Measurements from ENCODE around the gene RAPH1. TPM values are rescaled to one million over a fixed set of nuclear protein-coding genes. Genes with fewer than 3 reads are reported as not detected.
"Not testable (repeated sequence)": the region's sequence is repeated elsewhere in the genome, so short reads cannot be mapped to it uniquely, and the experiment has no call there.

RAPH1 gene
- polyA plus RNA-seq, 4 donors: 12.3 to 17.7 (median 15.1) TPM

DNA sequence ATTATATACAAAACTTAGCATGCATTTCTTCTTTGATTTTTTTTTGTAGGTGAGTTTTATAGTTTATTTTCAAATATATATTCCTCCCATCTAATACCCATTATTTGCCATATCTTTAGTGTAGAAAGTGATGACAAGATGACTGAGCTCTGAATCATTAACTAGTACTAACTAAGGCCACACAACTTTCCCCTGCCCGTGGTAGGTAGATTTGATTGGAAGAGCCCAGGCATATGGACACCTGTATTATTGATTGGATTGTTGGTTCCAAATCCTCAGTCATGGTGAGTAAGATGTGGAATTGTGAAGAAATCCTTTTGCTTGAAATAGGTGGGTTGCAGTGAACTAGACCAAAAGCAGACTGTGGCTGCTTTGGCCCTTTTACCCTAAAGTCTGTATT, 152.1 kb downstream of the RAPH1 start:
- no peak for DNase-seq (ENCODE audit: low read depth in 4 of 4, low spot score in 2 of 4)

DNA sequence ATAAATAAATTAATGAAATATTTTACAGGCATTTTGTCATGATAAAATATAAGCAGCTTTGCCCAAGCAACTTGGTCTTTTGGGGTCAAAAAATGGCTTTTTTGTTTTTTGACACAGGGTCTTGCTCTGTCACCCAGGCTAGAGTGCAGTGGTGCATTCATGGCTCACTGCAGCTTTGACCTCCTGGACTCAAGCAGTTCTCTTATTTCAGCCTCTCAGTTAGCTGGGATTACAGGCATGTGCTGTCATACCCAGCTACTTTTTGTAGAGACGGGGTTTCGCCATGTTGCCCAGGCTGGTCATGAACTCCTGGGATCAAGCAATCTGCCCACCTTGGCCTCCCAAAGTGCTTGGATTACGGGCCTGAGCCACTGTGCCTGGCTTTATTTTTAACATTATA, 155.9 kb downstream of the RAPH1 start:
- DNase-seq (ENCODE audit: low read depth in 4 of 4, low spot score in 2 of 4): peak in 1 of 4 donors; percentile 19

DNA sequence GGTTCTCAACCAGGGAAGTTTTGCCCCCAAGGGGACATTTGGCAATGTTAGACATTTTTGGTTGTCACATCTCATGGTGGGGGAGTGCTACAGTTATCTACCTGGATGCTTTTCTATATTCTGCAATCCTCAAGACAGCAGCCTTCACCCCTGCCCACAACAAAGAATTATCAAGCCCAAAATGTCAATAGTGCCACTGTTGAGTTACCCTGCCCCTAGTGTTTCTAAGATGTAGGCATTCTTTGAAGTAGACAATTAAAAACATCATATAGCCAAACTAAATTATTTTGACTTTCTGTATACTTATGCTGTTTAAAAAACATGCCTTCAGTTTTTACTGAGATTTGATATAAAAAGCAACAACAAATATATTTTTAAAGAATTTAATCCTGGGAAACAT, 158.9 kb downstream of the RAPH1 start:
- DNase-seq (ENCODE audit: low read depth in 4 of 4, low spot score in 2 of 4): no peak

DNA sequence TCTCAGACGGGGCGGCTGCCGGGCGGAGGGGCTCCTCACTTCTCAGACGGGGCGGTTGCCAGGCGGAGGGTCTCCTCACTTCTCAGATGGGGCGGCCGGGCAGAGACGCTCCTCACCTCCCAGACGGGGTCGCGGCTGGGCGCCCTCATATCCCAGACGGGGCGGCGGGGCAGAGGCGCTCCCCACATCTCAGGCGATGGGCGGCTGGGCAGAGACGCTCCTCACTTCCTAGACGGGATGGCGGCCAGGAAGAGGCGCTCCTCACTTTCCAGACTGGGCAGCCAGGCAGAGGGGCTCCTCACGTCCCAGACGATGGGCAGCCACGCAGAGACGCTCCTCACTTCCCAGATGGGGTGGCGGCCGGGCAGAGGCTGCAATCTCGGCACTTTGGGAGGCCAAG, 162.4 kb downstream of the RAPH1 start:
- DNase-seq (ENCODE audit: low read depth in 4 of 4, low spot score in 2 of 4): not testable (repeated sequence)

DNA sequence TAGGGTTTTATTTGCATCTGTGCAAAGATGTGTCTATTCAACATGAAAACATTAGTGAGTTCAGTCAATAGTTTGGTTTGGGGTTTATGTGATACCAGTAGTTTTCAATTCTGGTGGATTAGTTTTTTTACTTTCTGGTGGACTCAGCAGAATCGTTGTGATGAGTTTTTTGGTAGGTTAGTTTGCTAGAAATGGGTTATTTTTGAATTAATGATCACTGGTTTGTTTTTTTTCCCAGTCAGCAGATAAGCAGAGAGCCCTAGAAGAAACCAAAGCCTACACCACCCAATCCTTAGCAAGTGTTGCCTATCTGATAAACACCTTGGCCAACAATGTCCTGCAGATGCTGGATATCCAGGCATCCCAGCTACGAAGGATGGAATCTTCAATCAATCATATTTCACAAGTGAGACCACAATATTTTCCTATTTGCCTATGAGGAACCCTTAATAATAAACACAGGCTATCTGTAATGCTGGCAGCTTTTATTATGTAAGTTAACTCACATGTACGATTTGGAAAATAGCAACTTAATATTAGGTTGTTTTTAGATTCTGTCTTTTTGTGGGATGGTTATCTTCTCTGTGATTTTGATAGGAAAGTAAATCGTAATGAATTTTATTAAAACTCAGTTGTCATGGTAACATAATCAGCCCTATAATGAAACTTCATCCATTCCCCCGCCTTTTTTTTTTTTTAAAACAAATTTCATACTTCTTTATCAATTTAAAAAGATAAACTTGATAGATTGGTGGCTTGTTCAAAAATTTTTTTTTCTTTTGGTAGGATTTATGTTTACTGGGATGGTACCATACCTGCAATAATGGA, 168.2 kb downstream of the RAPH1 start:
- DNase-seq (ENCODE audit: low read depth in 4 of 4, low spot score in 2 of 4): no peak

DNA sequence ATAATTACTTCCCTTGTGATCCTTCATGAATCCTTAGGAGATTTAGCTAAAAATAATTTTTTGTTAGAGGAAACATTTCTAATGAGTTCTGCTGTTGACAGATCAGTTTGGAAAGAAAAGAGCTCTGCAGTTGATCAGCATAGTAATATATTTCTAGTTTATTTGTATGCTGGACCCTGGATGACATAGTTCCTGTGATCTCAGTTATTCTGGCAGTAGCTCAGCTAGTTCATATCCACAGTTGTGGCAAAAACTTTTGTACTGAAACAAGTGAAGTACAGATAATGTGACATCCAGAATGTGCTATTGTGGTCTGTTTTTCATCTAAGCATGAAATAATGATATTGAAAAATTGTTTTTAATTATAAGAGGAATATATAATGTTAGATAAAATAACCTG, 173.2 kb downstream of the RAPH1 start:
- no peak for DNase-seq (ENCODE audit: low read depth in 4 of 4, low spot score in 2 of 4)

DNA sequence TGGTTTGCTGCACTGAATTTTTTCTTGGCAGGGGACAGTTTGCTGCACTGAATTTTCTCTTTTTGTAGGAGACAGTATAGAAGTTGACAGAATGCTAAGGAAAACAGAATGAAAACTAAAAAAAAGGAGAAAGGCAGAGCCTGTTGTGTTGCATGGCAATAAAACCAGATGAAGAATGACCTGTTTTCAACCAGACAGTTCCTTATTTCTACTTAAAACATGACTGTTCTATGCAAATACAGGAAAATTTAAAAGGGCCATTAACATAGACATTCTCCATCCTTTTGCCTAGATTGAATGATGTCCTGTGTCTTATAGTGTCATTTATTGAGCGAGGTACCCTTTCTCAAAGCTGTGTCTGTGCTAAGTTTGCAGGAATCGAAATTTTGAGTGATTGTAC, 173.6 kb downstream of the RAPH1 start:
- DNase-seq (ENCODE audit: low read depth in 4 of 4, low spot score in 2 of 4): no peak

DNA sequence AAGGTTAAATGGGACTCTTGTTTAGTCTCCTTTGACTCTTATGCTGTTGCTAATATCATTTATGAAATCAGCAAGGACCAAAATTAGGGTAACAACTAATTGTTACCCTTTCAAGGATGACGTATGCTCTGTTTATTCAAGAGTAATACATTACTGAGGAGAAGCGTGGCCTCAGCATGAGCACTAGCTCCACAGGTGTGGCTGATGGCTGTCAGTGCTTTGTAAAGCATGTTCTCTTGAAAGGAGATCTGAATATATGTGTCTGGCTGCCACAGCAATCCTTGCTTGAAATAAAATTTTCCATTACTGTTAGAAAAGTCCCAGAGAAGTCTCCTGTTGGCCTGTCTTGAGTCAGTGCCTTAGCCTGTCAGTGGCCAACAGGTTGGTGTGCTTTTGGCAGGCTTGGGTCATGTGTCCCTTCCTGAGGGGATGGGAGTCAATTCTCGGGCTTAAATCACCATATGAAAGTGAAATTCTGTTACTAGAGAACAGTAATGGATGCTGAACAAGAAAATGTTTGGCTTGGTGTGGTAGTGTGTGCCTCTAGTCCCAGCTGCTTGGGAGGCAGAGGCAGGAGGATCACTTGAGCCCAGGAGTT, 174.2 kb downstream of the RAPH1 start:
- no peak for DNase-seq (ENCODE audit: low read depth in 4 of 4, low spot score in 2 of 4)

DNA sequence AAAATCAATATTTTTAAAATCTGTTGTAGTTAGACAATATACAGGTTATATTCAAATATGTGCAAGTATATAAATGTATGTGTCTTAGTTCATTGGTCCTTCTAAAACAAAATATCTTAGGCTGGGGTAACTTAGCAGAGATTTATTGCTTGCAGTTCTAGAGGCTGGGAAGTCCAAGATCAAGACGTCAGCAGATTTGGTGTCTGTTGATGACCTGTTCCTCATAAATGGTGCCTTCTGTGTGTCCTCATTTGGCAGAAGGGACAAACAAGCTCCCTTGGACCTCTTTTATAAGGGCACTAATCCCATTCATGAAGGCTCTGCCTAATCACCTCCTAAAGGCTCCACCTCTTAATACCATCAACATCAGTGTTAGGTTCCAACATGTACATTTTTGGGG, 175.7 kb downstream of the RAPH1 start:
- no peak for DNase-seq (ENCODE audit: low read depth in 4 of 4, low spot score in 2 of 4)

DNA sequence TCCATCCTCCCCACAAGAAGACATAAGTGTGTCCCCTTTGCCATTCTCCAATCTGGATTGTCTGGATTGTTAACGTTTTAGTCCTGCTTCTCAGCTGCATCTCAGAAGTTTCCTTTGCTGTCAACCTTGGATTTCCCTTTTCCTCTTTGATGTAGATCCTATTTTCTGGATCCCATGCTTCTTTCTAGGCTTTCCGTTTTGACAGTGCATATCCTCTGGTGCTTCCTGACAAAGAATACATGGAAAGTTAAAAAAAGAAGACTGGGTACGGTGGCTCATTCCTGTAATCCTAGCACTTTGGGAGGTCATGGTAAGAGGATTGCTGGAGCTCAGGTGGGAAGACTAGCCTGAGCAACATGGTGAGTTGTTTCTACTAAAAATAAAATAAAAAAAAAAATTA, 180.1 kb downstream of the RAPH1 start:
- DNase-seq (ENCODE audit: low read depth in 4 of 4, low spot score in 2 of 4): no peak

DNA sequence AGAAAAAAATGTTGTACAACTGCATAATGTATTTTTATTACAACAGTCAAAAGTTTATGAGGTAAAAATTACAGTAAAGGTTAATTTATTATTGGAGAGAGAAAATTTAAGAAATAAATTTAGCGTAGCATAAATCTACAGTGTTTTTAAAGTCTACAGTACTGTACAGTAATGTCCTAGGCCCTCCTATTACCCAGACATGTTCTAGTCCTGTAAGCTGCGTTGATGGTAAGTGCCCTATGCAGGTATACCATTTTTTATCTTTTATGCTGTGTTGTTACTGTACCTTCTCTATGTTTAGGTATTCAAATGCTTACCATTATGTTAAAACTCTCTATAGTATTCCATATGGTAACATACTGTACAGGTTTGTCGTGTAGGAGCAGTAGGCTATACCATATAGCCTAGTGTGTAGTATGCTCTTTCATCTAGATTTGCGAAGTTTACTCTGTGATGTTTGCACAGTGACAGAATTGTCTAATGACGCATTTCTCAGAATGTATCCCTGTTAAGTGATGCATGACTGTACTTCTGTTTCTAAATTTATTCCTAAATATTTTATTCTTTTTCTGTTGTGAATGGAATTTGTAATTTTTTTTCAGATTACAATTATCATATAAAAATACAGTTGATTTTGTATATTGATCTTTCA, 182.4 kb downstream of the RAPH1 start:
- no peak for DNase-seq (ENCODE audit: low read depth in 4 of 4, low spot score in 2 of 4)

DNA sequence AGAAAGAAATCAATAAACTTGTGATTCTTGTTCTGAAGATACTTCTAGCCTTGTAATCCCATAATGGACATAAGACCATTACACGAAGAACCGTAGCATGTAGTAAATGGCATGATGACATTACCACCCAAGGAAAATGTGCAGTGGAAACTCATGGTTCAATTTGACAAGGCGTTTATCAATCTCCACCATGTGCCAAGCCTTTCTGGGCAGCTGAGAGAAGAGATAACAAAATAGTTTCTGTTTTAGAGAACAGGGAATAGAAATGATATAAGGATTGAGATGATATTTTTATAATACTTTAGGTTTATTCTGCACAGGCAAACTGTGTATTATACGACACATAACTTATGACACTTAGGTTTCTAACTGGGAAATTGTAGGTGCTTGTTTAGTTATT, 187.7 kb downstream of the RAPH1 start:
- DNase-seq (ENCODE audit: low read depth in 4 of 4, low spot score in 2 of 4): no peak

DNA sequence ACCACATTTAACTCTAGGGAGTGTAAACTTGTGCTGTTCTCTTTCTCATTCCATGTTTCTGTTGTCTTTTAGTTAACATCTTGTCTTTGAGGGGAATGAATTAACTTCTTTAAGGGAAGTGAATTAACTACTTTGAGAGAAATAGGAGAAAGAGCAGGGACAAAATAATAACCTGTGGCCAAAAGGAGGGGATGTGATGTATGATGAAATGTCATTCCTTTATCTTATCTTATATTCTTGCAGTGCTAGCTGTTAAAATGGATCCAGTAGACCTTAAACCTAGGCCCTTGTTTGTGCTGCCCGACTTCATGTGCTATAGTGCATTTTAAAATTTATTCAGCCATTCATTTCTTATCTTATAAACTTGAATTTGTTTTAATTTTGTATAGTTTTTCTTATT, 188.5 kb downstream of the RAPH1 start:
- no peak for DNase-seq (ENCODE audit: low read depth in 4 of 4, low spot score in 2 of 4)

DNA sequence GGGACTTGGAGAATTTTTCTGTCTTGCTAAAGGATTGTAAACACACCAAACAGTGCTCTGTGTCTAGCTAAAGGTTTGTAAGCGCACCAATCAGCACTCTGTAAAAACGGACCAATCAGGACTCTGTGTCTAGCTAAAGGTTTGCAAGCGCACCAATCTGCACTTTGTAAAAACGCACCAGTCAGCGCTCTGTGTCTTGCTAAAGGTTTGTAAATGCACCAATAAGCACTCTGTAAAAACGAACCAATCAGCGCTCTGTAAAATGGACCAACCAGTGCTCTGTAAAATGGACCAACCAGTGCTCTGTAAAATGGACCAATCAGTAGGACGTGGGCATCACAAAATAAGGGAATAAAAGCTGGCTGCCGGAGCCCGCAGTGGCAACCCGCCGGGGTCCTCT, 190.4 kb downstream of the RAPH1 start:
- DNase-seq (ENCODE audit: low read depth in 4 of 4, low spot score in 2 of 4): no peak

Other genes with a start within 250 kb of the RAPH1 start
- gene ABI2, start 206.9 kb downstream of the RAPH1 start, polyA plus RNA-seq (ENCODE audit: insufficient read length in 4 of 4): 10 to 100 TPM; 75.3 to 97.4 (median 86.6) TPM
- 1 to 10 TPM in 3 of 4 donors, under 1 TPM in 1; 0.98 to 2.5 (median 1.4) TPM for gene CD28, start 171.3 kb upstream of the RAPH1 start, polyA plus RNA-seq (ENCODE audit: insufficient read length in 4 of 4)